DOHH2 (cell line): ENCODE results near the gene SMAGP.

ENCODE experiments used
- H3F3A ChIP-seq: fragments of 200-600 bp; sonication (generic), shearing (Covaris generic); 2 replicates; pipeline ENCODE4 v1.6.0; 2016; ENCODE audit warnings: antibody characterized with exemption, mild to moderate bottlenecking; ENCODE audit not compliant: control insufficient read depth, insufficient read depth
- H3K27ac ChIP-seq: fragments of 200-600 bp; sonication (generic); 2 replicates; pipeline ENCODE4 v1.5.1; 2014; ENCODE audit warnings: low read depth, mild to moderate bottlenecking, low read length, moderate library complexity
- H3K27me3 ChIP-seq: fragments of 200-600 bp; sonication (generic); 2 replicates; pipeline ENCODE4 v1.6.1; 2014; ENCODE audit warnings: mild to moderate bottlenecking, low read length, mixed read lengths; ENCODE audit not compliant: control insufficient read depth
- H3K36me3 ChIP-seq: fragments of 200-600 bp; sonication (generic); 2 replicates; pipeline ENCODE4 v1.6.1; 2014; ENCODE audit warnings: mild to moderate bottlenecking, low read length, moderate library complexity, mixed read lengths; ENCODE audit not compliant: control insufficient read depth
- H3K4me1 ChIP-seq: fragments of 200-600 bp; sonication (generic); 2 replicates; pipeline ENCODE4 v1.6.1; 2014; ENCODE audit warnings: mild to moderate bottlenecking, low read length, mixed read lengths; ENCODE audit not compliant: control insufficient read depth
- H3K4me2 ChIP-seq: fragments of 200-600 bp; sonication (generic); 2 replicates; pipeline ENCODE4 v1.6.0; 2014; ENCODE audit warnings: mild to moderate bottlenecking, low read length, moderate library complexity
- H3K4me3 ChIP-seq: fragments of 200-600 bp; sonication (generic); 2 replicates; pipeline ENCODE4 v1.5.1; 2014; ENCODE audit warnings: mild to moderate bottlenecking, low read length, mixed read lengths
- H3K79me2 ChIP-seq: fragments of 200-600 bp; sonication (generic); 2 replicates; pipeline ENCODE4 v1.6.1; 2014; ENCODE audit warnings: mild to moderate bottlenecking, low read length, mixed read lengths; ENCODE audit not compliant: control insufficient read depth
- H3K9me2 ChIP-seq: fragments of 200-600 bp; sonication (generic); replicated peaks from 2 replicates; pipeline ENCODE4 v1.6.1; 2014; ENCODE audit warnings: mild to moderate bottlenecking, low read length, mixed read lengths; ENCODE audit not compliant: control insufficient read depth
- H3K9me3 ChIP-seq: fragments of 200-600 bp; sonication (generic); 2 replicates; pipeline ENCODE4 v1.6.1; 2014; ENCODE audit warnings: antibody characterized with exemption, low read length, mixed read lengths; ENCODE audit not compliant: control insufficient read depth, insufficient read depth
- H4K20me1 ChIP-seq: fragments of 200-600 bp; sonication (generic); 2 replicates; pipeline ENCODE4 v1.6.0; 2014; ENCODE audit warnings: low read depth, mild to moderate bottlenecking, antibody characterized with exemption, low read length, moderate library complexity; ENCODE audit not compliant: control insufficient read depth, insufficient read depth
- CTCF ChIP-seq: fragments of 200-600 bp; sonication (generic); IDR thresholded peaks from one replicate; pipeline ENCODE4 v1.5.1; 2014; ENCODE audit warnings: antibody characterized with exemption, mild to moderate bottlenecking, low read depth, low read length; ENCODE audit not compliant: poor library complexity, severe bottlenecking
- EZH2phosphoT487 ChIP-seq: fragments of 200-600 bp; sonication (generic); IDR thresholded peaks from 2 replicates; pipeline ENCODE4 v1.6.1; 2017; ENCODE audit warnings: borderline replicate concordance, mild to moderate bottlenecking, antibody characterized with exemption, low read length, moderate library complexity, mixed read lengths

SMAGP gene

GRCh38 chr12:51210690-51211395 is 59.4 kb downstream of the SMAGP start:
- no peaks in the 10 kb centered on the region for H3K36me3 ChIP-seq
- peaks cover 1% of the 10 kb centered on the region; the same call in 1 of the 2 replicates for H3F3A ChIP-seq
- no peaks in the 10 kb centered on the region for H3K9me2 ChIP-seq
- no peaks in the 10 kb centered on the region for H3K79me2 ChIP-seq
- H3K4me3 ChIP-seq: no peak overlapping the region
- H3K27me3 ChIP-seq: no peaks in the 10 kb centered on the region
- H3K4me2 ChIP-seq: no peak overlapping the region
- H3K9me3 ChIP-seq: no peaks in the 10 kb centered on the region
- H4K20me1 ChIP-seq: no peaks in the 10 kb centered on the region
- TF ChIP-seq CTCF: no peak
- TF ChIP-seq EZH2phosphoT487: no peak
- H3K27ac ChIP-seq: no peak overlapping the region
- no peaks in the 10 kb centered on the region for H3K4me1 ChIP-seq

- H3K36me3 ChIP-seq: no peaks in the 10 kb centered on the region
- no peaks in the 10 kb centered on the region for H4K20me1 ChIP-seq
- H3K27me3 ChIP-seq: no peaks in the 10 kb centered on the region
- no peak for TF ChIP-seq EZH2phosphoT487
- no peak for TF ChIP-seq CTCF
- H3K27ac ChIP-seq: no peak overlapping the region
- H3K4me2 ChIP-seq: no peak overlapping the region
- H3K4me1 ChIP-seq: no peaks in the 10 kb centered on the region
- no peaks in the 10 kb centered on the region for H3F3A ChIP-seq
- no peaks in the 10 kb centered on the region for H3K9me3 ChIP-seq
- H3K9me2 ChIP-seq: no peaks in the 10 kb centered on the region
- no peaks in the 10 kb centered on the region for H3K79me2 ChIP-seq
- H3K4me3 ChIP-seq: no peak overlapping the region
These were observed 61.0 kb downstream of the SMAGP start for GRCh38 chr12:51209259-51209658.

- Histone ChIP-seq H3K36me3 (no peaks in the 10 kb centered on the region), H3K4me2 (no peak overlapping the region), H3K79me2 (no peaks in the 10 kb centered on the region), H3F3A (no peaks in the 10 kb centered on the region), H3K9me3 (no peaks in the 10 kb centered on the region), H3K9me2 (no peaks in the 10 kb centered on the region), H3K4me3 (no peak overlapping the region), H3K27ac (no peak overlapping the region), H3K27me3 (no peaks in the 10 kb centered on the region), H4K20me1 (no peaks in the 10 kb centered on the region), H3K4me1 (no peaks in the 10 kb centered on the region)
- TF ChIP-seq CTCF (no peak), EZH2phosphoT487 (no peak)
These were observed 62.1 kb downstream of the SMAGP start for GRCh38 chr12:51208016-51208660.
